Endothelial cell of umbilical vein (primary cell): ENCODE results near the gene RBMS3. TPM values are rescaled to one million over a fixed set of nuclear protein-coding genes. Genes with fewer than 3 reads are reported as not detected.

Source experiments
- BruUV-seq: library from RNA; stranded (reverse); fragments of 400-500 nt; replicated peaks from 2 replicates; lab custom pipeline; 2021; lab: Mats Ljungman, UMichigan
- CTCF ChIA-PET: fragments of 300-600, 350-600 bp; sonication (Branson Sonifier 250); formaldehyde crosslinking; loops from one replicate; lab custom pipeline; 2021; ENCODE audit warnings: antibody characterized with exemption, inconsistent platforms; lab: Charles Lee
- POLR2A ChIA-PET: fragments of 300-600, 350-600 bp; sonication (Branson Sonifier 250); formaldehyde crosslinking; loops from one replicate; lab custom pipeline; 2021; ENCODE audit warnings: antibody characterized with exemption, inconsistent platforms; lab: Charles Lee
- DNase-seq: peaks from one replicate; pipeline ENCODE4 v3.0.0-alpha.2; 2011; ENCODE audit warnings: low read depth, low spot score
- FAIRE-seq: peaks from 2 replicates; lab custom pipeline; 2011; peaks lifted over from hg19 to GRCh38; lab: Jason Lieb, UNC
- H2AFZ ChIP-seq: 2 replicates; pipeline ENCODE4 v1.6.0; 2012; ENCODE audit warnings: low read depth, low read length, control low read depth, inconsistent platforms
- H3K27ac ChIP-seq: 2 replicates; pipeline ENCODE4 v1.5.1; 2011; ENCODE audit warnings: low read depth, mild to moderate bottlenecking, control low read depth, low read length, moderate library complexity; ENCODE audit not compliant: insufficient read depth
- H3K27me3 ChIP-seq, 2 experiments: 2 replicates each; pipeline versions ENCODE4 v1.6.0 to v1.6.1; 2011; ENCODE audit warnings: low read length in 2 of 2, mixed read lengths in 1 of 2; ENCODE audit not compliant: control insufficient read depth in 2 of 2, insufficient read depth in 2 of 2
- H3K36me3 ChIP-seq, 2 experiments: 2 replicates in 1 of 2; 3 replicates in 1 of 2; pipeline ENCODE4 v1.5.1; 2011; ENCODE audit warnings: low read length in 2 of 2, mild to moderate bottlenecking in 1 of 2, moderate library complexity in 1 of 2; ENCODE audit not compliant: control insufficient read depth in 2 of 2, insufficient read depth in 2 of 2; ENCODE audit errors: extremely low read depth in 1 of 2
- H3K4me1 ChIP-seq: 3 replicates; pipeline ENCODE4 v1.5.1; 2011; ENCODE audit warnings: mild to moderate bottlenecking, low read length; ENCODE audit not compliant: control insufficient read depth, insufficient read depth; ENCODE audit errors: extremely low read depth
- H3K4me2 ChIP-seq: 2 replicates; pipeline ENCODE4 v1.6.1; 2011; ENCODE audit warnings: low read length, control low read depth, mixed read lengths; ENCODE audit not compliant: insufficient read depth
- H3K4me3 ChIP-seq, 3 experiments: fragments of 200-600 bp in 1 of 3; sonication (generic), shearing (Covaris generic) in 1 of 3; replicated peaks in 1 of 3; 2 replicates each; pipeline ENCODE4 v1.5.1; 2011 to 2016; ENCODE audit warnings: control low read depth in 3 of 3, low read length in 3 of 3, mild to moderate bottlenecking in 2 of 3, inconsistent platforms in 1 of 3, low read depth in 1 of 3, moderate library complexity in 1 of 3; ENCODE audit not compliant: insufficient read depth in 1 of 3
- H3K79me2 ChIP-seq: 2 replicates; pipeline ENCODE4 v1.6.0; 2012; ENCODE audit warnings: low read length, inconsistent platforms; ENCODE audit not compliant: control insufficient read depth, insufficient read depth
- H3K9ac ChIP-seq: replicated peaks from 2 replicates; pipeline ENCODE3; 2011; ENCODE audit warnings: low read length, control low read depth; ENCODE audit not compliant: insufficient read depth; ENCODE audit errors: extremely low read depth
- H3K9me1 ChIP-seq: replicated peaks from 3 replicates; pipeline ENCODE4 v1.6.0; 2011; ENCODE audit warnings: mild to moderate bottlenecking, low read length; ENCODE audit not compliant: control insufficient read depth, insufficient read depth; ENCODE audit errors: extremely low read depth
- H3K9me3 ChIP-seq: replicated peaks from 2 replicates; pipeline ENCODE4 v1.5.1; 2012; ENCODE audit warnings: low read length, inconsistent platforms; ENCODE audit not compliant: control insufficient read depth, insufficient read depth
- H4K20me1 ChIP-seq: replicated peaks from 2 replicates; pipeline ENCODE3; 2011; ENCODE audit warnings: mild to moderate bottlenecking, low read length; ENCODE audit not compliant: control insufficient read depth, insufficient read depth; ENCODE audit errors: extremely low read depth
- EZH2 ChIP-seq: IDR thresholded peaks from 2 replicates; pipeline ENCODE4 v1.6.1; 2012; ENCODE audit warnings: borderline replicate concordance, low read depth, mild to moderate bottlenecking, moderate library complexity, low read length, inconsistent platforms; ENCODE audit not compliant: severe bottlenecking
- FOS ChIP-seq: IDR thresholded peaks from 2 replicates; pipeline ENCODE4 v1.6.1; 2011; ENCODE audit warnings: mild to moderate bottlenecking, low read length, moderate library complexity, borderline replicate concordance; ENCODE audit not compliant: insufficient read depth
- GATA2 ChIP-seq: IDR thresholded peaks from 2 replicates; pipeline ENCODE4 v1.7.0; 2011; ENCODE audit warnings: low read depth, mild to moderate bottlenecking, moderate library complexity, mixed read lengths, low read length; ENCODE audit not compliant: insufficient read length, insufficient read depth
- JUN ChIP-seq: IDR thresholded peaks from 2 replicates; pipeline ENCODE4 v1.6.1; 2011; ENCODE audit warnings: borderline replicate concordance, low read depth; ENCODE audit not compliant: insufficient read length, insufficient read depth
- MYC ChIP-seq: IDR thresholded peaks from one replicate; pipeline ENCODE4 v1.6.1; 2011; ENCODE audit warnings: mild to moderate bottlenecking, low read depth, low read length
- POLR2A ChIP-seq: IDR thresholded peaks from 2 replicates; pipeline ENCODE4 v1.6.1; 2012; ENCODE audit warnings: low read depth, mild to moderate bottlenecking, control low read depth, low read length
- POLR2AphosphoS5 ChIP-seq: IDR thresholded peaks from 2 replicates; pipeline ENCODE4 v1.6.1; 2012; ENCODE audit warnings: low read depth, mild to moderate bottlenecking, control low read depth, low read length, moderate library complexity; ENCODE audit not compliant: insufficient read depth
- dilution Hi-C: fragments of 300-500 bp; cut with MboI; formaldehyde crosslinking; loops from one replicate; pipeline ENCODE4 v1.15.0; 2019; ENCODE audit warnings: low sequenced_read_pairs; ENCODE audit not compliant: extremely low pct_ligation_motif_present
- intact Hi-C: fragments of 100-400 bp; cut with micrococcal nuclease; formaldehyde crosslinking; loops from one replicate; pipeline ENCODE4 v1.10.0; 2022
- polyA plus RNA-seq, 4 experiments: library from polyadenylated mRNA; depleted of rRNA in 3 of 4; stranded (reverse) in 3 of 4; unstranded in 1 of 4; fragments of >200 nt; gene quantifications; 2 replicates each; pipeline versions ENCODE4 v1.2.1 to v1.2.3, GENCODE V29; 2011 to 2012; ENCODE audit warnings: missing spikeins in 1 of 4
- total RNA-seq: library from RNA; stranded (reverse); gene quantifications from 2 replicates; pipeline ENCODE4 v1.2.3, GENCODE V29; 2021
- TF ChIP-seq, protein P1 (sequence below): IDR thresholded peaks from 2 replicates; pipeline ENCODE4 v1.6.1; 2011; ENCODE audit not compliant: insufficient read depth, insufficient read length
- TF ChIP-seq, protein P2 (sequence below), 2 donors: IDR thresholded peaks; 1 replicate in 1 of 2; 2 replicates in 1 of 2; pipeline ENCODE4 v1.5.1; 2011; ENCODE audit warnings: low read length in 2 of 2, mild to moderate bottlenecking in 2 of 2, moderate library complexity in 2 of 2, control low read depth in 1 of 2, inconsistent platforms in 1 of 2, low read depth in 1 of 2; ENCODE audit not compliant: insufficient read depth in 1 of 2; ENCODE audit errors: extremely low read depth in 1 of 2

RBMS3 gene
- total and polyA plus RNA-seq, 2 donors (not counting 3 experiments of a cell fraction or from before 2014, with no cell fraction given) = 13.6 to 42.3 TPM

DNA sequence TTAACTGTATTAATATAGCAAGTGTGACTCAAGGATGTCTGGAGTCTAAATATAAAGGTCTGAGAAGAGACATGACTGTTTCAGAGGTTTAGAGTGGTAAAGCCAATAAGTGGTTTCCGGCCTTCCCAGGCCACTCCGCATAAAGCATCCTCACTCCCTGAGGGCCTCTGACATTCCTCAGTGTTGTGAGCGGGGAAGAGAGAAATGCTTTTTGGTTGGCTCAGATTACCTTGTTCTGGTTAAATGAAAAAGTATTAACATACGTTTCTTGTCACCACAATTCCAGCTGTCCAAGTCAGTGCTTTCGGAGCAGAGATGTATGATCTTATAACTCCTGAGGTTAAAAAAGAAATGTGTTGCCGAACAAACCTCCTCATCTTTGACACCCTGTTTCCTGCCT is 103.8 kb downstream of the RBMS3 start:
- peaks cover 7% of the 10 kb centered on the region for H3K4me1 ChIP-seq
- no peak overlapping the region for H2AFZ ChIP-seq
- H3K27ac ChIP-seq = no peak overlapping the region
- BruUV-seq = no TSS peak
- no peak for FAIRE-seq
- no peaks in the 10 kb centered on the region for H3K9me3 ChIP-seq
- no peaks in the 10 kb centered on the region for H4K20me1 ChIP-seq
- dilution Hi-C loops (no loop called here), intact Hi-C loops (no loop called here)
- no peak for TF ChIP-seq GATA2
- no peak for TF ChIP-seq JUN
- TF ChIP-seq, protein P1, sequence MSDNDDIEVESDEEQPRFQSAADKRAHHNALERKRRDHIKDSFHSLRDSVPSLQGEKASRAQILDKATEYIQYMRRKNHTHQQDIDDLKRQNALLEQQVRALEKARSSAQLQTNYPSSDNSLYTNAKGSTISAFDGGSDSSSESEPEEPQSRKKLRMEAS = no peak
- no peak for TF ChIP-seq POLR2A
- no peak for TF ChIP-seq FOS
- no peak for TF ChIP-seq POLR2AphosphoS5
- TF ChIP-seq, protein P2, sequence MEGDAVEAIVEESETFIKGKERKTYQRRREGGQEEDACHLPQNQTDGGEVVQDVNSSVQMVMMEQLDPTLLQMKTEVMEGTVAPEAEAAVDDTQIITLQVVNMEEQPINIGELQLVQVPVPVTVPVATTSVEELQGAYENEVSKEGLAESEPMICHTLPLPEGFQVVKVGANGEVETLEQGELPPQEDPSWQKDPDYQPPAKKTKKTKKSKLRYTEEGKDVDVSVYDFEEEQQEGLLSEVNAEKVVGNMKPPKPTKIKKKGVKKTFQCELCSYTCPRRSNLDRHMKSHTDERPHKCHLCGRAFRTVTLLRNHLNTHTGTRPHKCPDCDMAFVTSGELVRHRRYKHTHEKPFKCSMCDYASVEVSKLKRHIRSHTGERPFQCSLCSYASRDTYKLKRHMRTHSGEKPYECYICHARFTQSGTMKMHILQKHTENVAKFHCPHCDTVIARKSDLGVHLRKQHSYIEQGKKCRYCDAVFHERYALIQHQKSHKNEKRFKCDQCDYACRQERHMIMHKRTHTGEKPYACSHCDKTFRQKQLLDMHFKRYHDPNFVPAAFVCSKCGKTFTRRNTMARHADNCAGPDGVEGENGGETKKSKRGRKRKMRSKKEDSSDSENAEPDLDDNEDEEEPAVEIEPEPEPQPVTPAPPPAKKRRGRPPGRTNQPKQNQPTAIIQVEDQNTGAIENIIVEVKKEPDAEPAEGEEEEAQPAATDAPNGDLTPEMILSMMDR (IDR thresholded peaks at IDR 0.05; ENCODE audit: extremely low read depth in 1 of 2, insufficient read depth in 1 of 2, low read depth in 1 of 2, low read length in 2 of 2) = no peak
- TF ChIP-seq MYC = no peak
- no peak for TF ChIP-seq EZH2
- H3K9ac ChIP-seq = no peak overlapping the region
- no peaks in the 10 kb centered on the region for H3K36me3 ChIP-seq
- DNase-seq = no peak
- no peaks in the 10 kb centered on the region for H3K27me3 ChIP-seq
- H3K4me2 ChIP-seq = no peak overlapping the region
- ChIA-PET POLR2A (no interaction called here), CTCF (no interaction called here)
- H3K9me1 ChIP-seq = no peaks in the 10 kb centered on the region
- H3K4me3 ChIP-seq = no peak overlapping the region
- H3K79me2 ChIP-seq = peaks cover 7% of the 10 kb centered on the region
